ENCODE measurements around the gene PTGDR.

PTGDR gene

DNA sequence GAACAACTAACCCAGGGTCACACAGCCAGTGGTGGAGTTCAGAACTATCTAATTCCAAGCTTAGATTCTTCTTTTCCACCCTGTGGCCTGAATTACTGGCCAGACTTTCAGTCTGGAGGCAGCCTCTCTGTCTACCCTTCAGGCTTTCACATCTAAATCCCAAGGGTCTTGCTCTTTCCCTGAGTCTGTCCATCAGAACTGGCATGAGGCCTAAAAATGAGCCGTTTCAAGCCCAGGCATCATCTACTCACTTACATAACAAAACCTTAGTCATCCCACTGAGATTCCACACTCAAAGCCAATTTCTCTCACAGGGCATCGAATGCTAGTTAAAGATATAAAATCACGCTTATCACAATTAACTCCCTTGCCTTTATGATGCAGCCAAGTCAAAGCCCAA, 1.3 kb upstream of the PTGDR start:
- no peak for DNase-seq

DNA sequence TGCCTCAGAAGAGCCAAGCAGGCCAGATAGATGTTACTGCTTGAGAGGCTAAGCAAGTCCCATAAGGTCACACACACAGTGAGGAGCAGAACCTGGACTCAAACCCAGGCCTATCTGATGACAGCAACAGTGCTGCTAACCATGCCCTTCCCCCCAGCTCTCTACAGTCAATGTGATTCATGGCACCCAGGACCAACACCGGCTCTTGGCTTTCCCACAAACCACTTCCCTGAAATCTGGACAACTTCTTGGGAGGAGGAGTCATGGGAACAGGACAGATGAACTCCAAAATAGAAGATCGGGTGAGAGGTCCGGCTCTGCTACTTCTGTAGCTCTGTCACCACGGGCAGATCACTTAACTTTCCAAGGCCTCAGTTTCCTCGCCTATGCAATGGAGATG, 716 bp upstream of the PTGDR start:
- no peak for DNase-seq

DNA sequence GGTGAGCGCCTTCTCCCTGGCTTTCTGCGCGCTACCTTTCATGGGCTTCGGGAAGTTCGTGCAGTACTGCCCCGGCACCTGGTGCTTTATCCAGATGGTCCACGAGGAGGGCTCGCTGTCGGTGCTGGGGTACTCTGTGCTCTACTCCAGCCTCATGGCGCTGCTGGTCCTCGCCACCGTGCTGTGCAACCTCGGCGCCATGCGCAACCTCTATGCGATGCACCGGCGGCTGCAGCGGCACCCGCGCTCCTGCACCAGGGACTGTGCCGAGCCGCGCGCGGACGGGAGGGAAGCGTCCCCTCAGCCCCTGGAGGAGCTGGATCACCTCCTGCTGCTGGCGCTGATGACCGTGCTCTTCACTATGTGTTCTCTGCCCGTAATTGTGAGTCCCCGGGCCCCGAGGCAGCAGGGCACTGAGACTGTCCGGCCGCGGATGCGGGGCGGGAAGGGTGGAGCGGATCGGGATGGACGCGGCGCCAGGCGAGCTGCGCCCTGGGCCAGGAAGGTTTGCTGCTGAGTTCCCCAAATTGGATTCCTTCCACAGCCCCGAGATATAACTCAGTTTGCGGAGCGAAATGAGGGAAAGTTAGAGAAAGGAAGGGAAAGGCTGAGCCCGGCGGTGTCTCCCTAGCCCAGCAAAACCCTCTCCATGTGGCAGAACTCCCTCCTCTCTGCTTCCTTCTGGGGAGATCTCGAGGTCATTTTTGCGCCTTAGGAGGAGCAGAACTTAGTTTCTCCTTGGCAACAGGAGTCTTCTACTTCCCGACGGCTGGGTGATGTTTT, 972 bp downstream of the PTGDR start:
- no peak for DNase-seq

DNA sequence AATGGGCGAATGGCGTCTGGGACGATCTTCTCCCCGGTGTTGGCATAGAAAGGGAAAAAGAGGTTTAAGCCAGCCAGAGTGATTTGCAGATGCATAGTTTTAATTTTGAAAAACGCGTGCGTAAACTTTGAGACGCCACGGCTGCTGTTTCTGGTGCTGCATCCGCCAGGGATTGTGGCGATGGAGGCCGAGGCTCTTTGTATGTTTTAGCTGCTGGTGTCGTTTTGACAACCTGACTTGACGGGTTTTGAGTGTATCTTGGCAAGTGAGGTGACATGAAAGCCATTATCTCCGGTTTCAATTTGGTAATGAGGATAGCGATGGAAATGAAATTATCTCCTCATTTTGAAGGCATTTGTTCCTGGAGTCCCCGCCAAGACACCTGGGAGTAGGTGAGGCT, 1.6 kb downstream of the PTGDR start:
- no peak for DNase-seq

DNA sequence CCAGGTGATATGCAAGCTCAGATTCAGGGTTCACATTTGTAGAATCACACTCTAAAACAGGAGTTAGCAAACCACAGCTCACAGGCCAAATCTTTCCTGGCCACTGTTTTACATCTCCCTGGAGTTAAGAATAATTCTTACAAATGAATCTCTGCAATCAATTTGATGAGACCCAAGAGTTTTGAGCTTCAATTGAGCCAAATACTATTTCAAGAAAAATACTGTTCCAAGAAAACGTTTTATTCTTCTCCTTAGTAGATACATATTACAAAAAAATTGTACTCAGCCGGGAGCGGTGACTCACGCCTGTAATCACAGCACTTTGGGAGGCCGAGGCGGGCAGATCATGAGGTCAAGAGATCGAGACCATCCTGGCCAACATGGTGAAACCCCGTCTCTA, 2.5 kb downstream of the PTGDR start:
- DNase-seq = no peak

DNA sequence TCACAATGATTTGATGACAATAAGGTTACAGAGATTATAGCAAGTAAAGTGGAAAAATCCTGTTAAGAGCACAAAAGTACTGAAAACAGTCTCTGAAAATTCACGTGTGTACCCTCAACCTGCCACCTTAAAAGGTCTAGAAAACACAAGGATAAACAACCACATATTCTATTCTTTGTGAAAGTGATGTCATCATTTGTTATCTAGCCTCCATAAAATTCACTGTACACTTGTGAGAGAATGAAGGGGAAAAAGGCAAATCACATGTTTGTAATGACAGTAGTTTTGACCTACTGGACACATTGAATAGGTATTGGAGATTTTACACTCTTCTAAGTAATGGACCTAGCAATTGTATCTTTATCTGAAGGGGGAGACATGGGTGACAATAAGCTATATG, 4.0 kb downstream of the PTGDR start:
- no peak for DNase-seq

DNA sequence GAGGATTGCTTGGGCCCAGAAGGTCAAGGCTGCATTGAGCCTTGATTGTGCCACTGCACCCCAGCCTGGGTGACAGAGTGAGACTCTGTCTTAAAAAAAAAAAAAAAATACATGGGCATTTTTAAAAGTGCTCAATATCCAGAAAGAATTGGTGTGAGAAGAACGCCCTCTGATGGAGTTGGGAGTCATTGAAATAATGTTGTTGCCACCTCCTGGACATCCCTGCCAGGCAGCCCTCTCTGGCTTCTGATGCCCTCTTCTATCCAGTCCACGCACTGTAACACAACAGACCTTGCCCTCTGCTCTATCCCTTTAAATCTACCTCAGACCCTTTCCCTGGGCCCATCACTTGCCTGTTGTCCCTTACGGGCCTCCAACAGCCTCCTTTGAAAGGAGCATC, 4.9 kb downstream of the PTGDR start:
- no peak for DNase-seq

DNA sequence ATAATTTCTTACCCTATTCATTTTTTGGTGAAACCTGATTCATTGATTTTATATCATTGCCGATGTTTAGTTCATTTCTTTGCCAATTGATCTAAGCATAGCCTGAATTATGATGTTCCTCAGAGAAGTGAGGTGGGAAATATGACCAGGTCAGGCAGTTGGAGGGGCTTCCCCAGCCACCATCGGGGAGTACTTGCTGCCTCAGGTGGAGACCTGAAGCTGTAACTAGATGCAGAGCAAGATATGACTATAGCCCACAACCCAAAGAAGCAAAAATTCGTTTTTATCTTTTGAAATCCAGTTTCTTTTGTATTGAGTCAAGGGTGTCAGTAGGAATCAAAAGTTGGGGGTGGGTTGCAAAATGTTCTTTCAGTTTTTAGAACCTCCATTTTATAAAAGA, 7.9 kb downstream of the PTGDR start:
- DNase-seq = no peak

DNA sequence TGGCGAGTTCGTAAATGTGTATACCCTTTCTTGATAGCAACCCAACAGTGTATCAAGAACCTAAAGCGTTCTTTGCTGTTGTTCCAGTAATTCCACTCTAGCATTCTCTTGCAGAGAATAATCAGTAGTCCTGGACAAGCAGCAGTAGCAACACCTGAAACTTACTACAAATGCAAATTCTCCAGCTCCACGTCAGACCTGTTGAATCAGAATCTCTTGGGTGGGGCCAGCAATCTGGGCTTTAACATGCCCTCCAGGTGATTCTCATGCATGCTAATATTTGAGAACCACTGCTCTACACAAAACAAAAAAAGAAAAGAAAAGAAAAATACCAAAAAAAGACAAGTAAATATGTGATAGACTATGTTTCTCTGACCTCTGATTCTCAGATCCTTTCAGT, 10.1 kb downstream of the PTGDR start:
- DNase-seq = no peak

DNA sequence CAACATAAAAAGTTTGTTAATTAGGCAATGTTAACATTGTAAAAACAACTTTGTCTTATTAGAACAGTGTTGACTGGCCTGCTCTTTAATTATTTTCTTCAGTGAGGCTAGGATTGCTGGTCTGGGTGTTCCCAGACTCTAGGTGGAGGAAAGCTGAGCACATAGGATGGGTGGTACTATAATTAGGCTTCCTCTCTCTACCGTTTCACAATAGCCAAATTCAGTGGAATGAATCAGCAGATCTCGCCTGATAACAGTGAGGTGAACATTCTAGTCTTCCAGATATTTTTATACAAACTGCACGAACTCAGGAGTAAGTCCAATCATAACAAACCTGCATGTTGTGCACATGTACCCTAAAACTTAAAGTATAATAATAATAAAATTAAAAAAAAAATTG, 11.9 kb downstream of the PTGDR start:
- DNase-seq = no peak

DNA sequence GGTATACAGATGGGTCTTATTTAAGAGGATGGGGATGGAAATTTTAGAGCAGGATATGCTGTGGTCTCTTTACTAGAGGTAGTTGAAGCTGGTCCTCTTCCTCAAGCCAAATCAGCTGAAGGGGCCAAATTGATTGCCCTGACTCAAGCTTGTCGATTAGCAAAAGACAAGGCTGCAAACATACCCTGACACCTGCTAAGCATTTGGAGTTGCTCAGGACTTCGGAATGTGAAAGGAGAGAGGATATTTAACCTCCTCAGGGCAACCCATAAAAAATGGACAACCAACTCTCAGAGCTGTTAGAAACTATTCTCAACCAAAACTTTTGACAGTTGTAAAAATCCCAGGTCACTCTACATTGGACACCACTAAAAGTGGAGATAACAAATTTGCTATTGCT, 15.6 kb downstream of the PTGDR start:
- no peak for DNase-seq

DNA sequence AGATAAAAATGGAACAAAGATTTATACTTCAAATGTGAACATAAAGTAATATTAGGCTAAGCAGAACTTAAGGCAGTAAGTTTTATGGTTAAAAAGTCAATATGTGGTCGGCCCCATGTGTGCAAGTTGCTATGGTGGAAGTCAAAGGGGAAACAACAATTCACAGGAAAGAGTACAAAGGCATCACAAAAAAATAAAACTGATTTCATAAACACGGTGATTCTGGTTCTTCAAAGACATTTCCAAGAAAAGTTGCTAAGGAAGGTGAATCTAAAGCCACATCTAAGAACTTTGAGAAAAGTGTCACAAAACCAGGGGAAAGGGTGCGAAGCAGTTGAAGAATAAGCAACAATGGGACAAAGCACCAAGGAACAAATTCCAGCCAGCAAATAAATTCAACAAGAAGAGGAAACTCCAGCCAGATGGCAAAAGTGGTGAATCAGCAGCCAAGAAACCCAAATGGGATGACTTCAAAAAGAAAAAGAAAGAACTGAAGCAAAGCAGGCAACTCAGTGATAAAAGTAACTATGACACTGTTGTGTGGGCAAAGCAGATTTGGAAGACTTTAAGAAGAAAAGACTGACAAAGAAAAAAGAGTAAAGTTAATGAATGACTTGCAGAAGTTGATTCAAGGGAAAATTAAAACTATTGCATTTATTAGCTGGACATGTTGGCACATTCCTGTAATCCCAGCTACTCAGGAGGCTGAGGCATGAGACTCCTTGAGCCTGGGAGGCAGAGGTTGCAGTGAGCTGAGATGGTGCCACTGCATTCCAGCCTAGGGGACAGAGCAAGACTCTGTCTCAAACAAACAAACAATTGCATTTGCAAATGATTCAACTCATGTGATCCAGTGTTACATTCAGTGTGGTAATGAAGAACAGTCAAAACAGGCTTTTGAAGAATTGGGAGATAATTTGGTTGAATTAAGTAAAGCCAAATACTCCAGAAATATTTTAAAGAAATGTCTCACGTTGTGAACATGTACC, 19.5 kb downstream of the PTGDR start:
- no peak for DNase-seq

DNA sequence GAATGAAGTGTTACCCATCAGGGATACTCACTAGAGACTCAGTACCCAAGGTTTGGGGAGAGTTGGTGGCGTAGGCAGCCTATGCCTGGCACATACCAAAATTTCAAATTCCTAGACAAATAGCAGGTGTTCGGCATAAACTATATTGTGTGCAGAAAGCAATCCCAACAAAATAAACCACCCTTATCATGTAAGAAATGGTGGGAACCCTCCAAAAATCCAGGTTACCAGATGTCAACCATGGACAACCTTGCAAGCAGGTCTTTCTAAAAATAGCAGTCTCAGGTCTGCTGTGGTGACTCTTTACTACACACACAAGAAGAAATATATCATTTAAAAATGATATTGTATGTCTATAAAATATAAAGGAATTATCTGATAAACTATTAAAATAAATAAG, 28.9 kb downstream of the PTGDR start:
- DNase-seq = no peak

DNA sequence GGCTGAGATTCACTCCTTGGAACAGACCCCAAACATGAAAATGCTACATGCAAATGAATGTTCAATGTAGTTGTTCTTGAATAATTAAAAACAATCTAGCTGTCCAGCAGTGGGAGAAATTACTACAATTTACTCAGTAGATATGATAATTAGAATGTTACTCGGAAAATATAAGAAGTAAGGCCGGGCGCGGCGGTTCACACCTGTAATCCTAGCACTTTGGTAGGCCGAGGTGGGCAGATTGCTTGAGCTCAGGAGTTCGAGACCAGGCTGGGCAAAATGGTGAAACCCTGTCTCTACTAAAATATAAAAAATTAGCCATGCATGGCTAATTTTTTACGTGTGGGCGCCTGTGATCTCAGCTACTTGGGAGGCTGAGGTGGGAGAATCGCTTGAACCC, 31.3 kb downstream of the PTGDR start:
- no peak for DNase-seq

DNA sequence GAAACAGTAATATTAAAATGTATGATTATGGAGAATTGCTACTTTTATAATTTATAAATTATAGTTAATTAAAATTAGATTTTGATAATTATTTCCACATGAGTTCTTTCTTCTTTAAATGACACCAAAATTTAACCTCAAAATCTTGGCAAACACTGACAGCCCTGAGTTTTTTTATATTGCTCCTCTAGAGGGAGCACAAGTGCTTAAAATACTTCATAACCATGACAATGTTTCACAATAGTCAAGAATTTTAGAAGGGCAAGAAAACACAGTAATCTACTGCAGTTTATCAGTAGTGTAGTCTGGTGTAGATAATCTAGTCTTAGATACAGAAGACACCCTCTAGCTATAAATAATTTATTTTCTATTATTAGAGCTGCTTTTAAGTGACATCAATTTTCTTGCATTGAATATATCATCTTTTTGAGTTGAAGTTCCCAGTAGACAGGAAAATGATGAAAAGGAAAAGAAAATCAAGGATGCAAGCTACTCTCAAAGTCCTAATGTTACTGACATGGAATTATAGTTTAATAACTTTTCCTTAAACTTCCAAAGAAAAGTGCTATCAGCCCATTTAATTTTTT, 32.3 kb downstream of the PTGDR start:
- no peak for DNase-seq

DNA sequence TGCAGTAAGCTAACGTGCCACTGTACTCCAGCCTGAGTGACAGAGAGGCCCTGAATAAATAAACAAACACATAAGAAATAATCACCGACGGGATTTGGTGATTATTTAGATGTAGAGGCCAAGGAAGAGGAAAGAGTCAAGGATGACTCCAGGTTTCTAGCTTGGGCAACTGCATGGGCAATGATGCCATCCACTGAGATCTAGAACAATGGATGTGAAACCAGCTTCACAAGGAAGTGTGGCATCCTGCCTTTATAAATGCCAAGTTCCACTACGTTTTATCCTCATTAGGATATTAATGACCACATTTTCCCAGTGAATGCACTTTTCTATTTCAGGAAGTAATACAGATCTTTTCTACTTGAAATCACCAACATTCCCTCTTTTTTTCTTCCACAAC, 35.7 kb downstream of the PTGDR start:
- DNase-seq = no peak

DNA sequence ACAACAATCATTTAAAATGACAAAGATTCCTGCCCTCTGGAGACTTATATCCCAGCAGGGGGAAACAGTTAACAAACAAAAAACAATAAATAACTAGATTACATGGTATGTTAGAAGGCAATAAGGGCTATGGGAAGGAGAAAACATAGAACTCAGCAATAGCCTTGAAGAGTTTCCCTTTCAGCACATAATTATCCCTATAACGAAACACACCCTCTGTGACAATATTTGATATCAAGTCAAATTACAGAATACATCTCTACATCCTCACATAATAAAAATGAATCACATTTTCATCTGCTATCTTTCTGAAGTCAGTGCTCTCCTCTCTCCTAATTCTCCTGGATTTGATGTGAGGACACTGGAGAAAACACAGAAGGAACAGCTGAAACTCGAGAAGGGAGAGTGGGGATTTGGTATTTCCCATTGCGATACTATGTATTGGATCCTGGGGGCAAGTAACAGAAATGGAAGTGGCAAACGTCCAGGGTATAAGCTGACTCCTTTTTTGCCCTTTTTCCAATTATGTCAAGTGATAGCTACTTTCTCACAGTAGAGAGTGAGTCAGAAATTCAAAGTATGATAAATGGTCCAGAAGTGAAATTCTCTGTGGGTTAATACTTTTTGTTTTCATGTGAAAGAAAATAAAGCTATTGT, 36.9 kb downstream of the PTGDR start:
- no peak for DNase-seq

DNA sequence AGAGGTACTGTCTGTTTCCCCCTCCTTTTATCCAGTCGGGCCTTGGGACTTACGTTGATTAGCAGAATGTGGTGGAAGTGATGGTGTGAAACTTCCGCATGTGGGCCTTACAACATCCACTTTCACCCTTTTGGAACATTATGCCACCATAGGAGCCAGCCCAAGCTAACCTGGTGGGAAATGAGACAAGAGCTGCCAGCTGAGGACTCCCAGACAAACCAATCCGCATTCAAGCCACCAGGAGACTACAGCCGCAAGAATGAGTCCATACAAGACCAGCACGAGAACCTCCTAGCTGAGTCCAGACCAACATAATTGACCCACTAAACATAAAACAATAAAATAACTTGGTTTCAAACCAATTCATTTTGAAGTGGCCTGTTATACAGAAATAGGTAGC, 37.5 kb downstream of the PTGDR start:
- no peak for DNase-seq

DNA sequence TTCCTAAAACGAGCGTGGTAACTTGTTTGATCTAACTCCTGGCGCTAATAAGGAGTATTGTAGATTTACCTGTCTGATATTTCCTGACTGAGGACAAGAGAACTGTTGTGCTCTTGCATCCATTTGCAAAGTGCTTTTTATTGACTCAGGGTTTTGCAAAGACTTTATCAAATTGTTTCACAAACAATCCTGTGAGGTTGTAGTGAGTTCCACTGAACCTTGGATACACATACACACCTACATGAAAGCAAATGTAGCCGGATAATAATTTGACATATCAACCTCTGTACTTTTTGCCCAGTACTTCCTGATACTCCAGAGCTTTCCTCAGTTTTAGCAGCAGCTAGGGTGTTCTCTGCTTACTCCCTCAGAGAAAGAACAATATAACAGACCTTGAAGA, 39.9 kb downstream of the PTGDR start:
- no peak for DNase-seq

DNA sequence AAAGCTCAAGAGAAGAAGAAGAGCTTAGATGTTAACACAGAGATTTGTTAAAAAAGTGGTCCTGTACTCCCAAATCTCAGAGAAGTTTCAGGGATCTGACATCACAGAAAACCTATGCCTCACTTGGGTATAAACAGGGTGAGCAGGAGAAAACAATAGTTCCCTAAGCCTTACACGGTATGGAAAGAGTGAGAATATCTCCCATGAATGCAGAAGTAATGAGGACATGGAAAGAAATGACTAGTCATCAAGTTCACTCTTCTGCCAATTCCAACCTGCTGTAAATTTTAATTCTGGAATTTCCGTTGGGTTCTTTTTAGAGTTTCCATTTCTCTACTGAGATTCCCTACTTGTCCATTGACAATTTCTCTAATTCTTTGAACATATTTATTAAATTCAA, 40.4 kb downstream of the PTGDR start:
- DNase-seq = no peak

DNA sequence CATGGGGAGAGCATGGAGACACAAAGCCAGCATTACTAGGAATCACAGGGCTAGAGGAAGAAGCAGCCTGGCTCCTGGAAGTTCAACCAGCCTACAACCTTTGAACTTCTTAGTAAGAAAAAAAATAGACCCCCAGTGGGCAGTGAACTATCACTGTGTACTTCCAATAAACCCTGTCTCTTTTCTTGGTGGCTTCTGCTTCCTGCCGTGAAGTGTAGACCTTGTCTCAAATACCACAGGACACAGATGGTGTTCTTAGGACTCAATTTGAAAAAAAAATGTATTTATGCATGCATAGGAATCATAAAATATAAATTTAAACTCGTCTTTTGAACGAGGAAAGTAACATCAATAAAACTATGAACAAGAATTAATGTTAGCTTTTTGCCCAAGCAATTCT, 43.0 kb downstream of the PTGDR start:
- DNase-seq = no peak

DNA sequence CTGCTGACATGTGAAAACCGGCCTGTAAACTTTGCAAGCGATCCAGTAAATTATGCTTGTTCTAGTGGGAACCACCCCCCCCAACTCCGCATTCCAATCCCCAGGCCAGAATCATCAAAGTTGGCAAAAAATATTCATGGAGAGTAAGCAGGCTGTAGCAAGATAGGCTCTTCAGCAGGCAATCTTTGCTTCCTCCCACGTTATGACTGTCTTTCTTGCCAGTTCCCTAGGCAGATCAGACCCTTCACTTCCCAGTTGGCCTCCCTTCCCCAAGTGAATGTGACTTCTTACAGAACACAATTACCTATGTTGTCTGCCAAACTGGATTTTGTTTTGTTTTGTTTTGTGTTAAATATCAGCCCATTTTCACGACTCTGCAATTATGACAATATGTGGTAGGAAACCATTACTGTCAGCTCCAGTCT, 45.4 kb downstream of the PTGDR start:
- DNase-seq = no peak

DNA sequence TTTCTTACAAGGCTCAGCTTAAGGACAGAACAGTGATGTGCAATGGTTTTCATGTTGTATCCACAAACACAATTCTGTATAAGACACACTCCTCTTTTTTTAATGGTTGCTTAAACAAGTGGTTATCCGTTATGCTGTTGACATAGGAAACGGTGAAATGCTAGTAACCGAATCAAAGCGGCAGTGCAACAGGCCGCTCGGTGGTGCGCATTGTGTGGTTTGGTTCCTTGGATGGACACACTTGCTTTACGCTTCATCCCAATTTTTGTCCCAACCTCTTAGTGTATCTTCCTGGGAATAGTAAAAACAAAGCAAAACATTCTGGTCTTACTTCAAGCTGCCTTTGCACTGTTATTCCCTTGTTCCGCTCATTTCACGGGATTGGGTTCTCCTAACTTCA, 46.0 kb downstream of the PTGDR start:
- no peak for DNase-seq
